Measurements from ENCODE around the gene SGCE. TPM values are rescaled to one million over a fixed set of nuclear protein-coding genes. Genes with fewer than 3 reads are reported as not detected.

The SGCE gene
- total and polyA plus RNA-seq, 2 donors (not counting 1 experiment from before 2014, with no cell fraction given), result 8.9 to 13.0 TPM

- H3K27me3 Mint-ChIP-seq, result peaks cover 2% of the 10 kb centered on the region
- H3K27me3 ChIP-seq (replicated peaks in 1 of 4; ENCODE audit: control extremely low read depth in 1 of 4, control insufficient read depth in 3 of 4, insufficient read depth in 4 of 4, low read length in 3 of 4), result no peaks in the 10 kb centered on the region
- no peak overlapping the region for H3K9ac ChIP-seq (ENCODE audit: low read length)
- CTCF ChIA-PET, result no interaction called here
- DNase-seq (no peak), ATAC-seq (ENCODE audit: low read depth) (no peak)
- H3K4me2 ChIP-seq (replicated peaks; ENCODE audit: low read depth, low read length, poor library complexity, severe bottlenecking), result no peak overlapping the region
- H3K4me1 ChIP-seq (ENCODE audit: control insufficient read depth in 2 of 2, insufficient read depth in 2 of 2, low read length in 2 of 2), result no peaks in the 10 kb centered on the region
- no peaks in the 10 kb centered on the region for H3K79me2 ChIP-seq (ENCODE audit: control insufficient read depth, insufficient read depth, low read length)
- H3K4me3 Mint-ChIP-seq, result no peak overlapping the region
- H3K4me3 ChIP-seq (ENCODE audit: control extremely low read depth in 1 of 5, extremely low read depth in 1 of 5, insufficient read depth in 1 of 5, low read depth in 2 of 5, low read length in 4 of 5), result no peak overlapping the region
- intact Hi-C loops (cut with micrococcal nuclease), result no loop called here
- H3K27ac ChIP-seq (ENCODE audit: low read length in 2 of 2), result no peak overlapping the region
- no peaks in the 10 kb centered on the region for H3K36me3 ChIP-seq (replicated peaks in 1 of 2; ENCODE audit: control extremely low read depth in 1 of 2, control insufficient read depth in 1 of 2, extremely low read depth in 1 of 2, insufficient read depth in 2 of 2, low read length in 1 of 2)
- TF ChIP-seq EZH2 (IDR thresholded peaks at IDR 0.05; ENCODE audit: borderline replicate concordance, insufficient read depth, low read depth, low read length, poor library complexity, severe bottlenecking) (no peak), CTCF (IDR thresholded peaks at IDR 0.05) (no peak)
- no peak overlapping the region for H2AFZ ChIP-seq (ENCODE audit: insufficient read depth, low read depth, low read length, poor library complexity, severe bottlenecking)
- H3K9me3 Mint-ChIP-seq (ENCODE audit: insufficient read depth), result peaks cover 1% of the 10 kb centered on the region
- peaks cover 0 to 6% (median 0%) of the 10 kb centered on the region in 3 donors for H3K9me3 ChIP-seq (ENCODE audit: control extremely low read depth in 1 of 3, control insufficient read depth in 2 of 3, insufficient read depth in 1 of 3, low read length in 2 of 3)
- POLR2A ChIA-PET, result no interaction called here
- 98% methylated on average over 22 of the region's 23 CpGs for WGBS (ENCODE audit: insufficient coverage)
- H3K27ac Mint-ChIP-seq, result no peak overlapping the region
- no peaks in the 10 kb centered on the region for H3K4me1 Mint-ChIP-seq
- H4K20me1 ChIP-seq (ENCODE audit: control insufficient read depth, insufficient read depth, low read length, poor library complexity, severe bottlenecking), result no peaks in the 10 kb centered on the region
These were observed 8.1 kb upstream of the SGCE start for GRCh38 chr7:94664023-94664422.

DNA sequence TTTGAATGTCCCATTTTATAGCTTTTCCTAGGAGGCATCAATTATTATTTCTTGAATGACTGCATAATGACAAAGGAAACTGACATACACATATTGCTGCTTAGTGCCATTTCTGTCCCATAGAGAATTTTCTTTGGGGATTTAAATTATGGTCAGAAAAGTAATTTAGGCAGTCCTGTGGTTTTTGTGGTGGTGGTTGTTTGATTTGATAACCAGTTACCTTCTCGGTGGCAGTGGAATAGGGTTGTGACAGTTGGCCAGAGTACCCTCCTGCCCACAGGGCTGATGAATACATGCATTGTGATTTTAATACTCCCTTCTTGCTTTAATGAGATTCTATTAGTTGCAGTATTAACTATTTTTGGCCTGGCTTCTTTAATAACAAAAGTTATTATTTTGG lies 6.6 kb upstream of the SGCE start:
- no peak for TF ChIP-seq CTCF (IDR thresholded peaks at IDR 0.05)
- no peak for TF ChIP-seq EZH2 (IDR thresholded peaks at IDR 0.05; ENCODE audit: borderline replicate concordance, insufficient read depth, low read depth, low read length, poor library complexity, severe bottlenecking)

More for the DNA sequence above, 6.6 kb upstream of the SGCE start:
- no peak overlapping the region for H3K9ac ChIP-seq (ENCODE audit: low read length)
- H4K20me1 ChIP-seq (ENCODE audit: control insufficient read depth, insufficient read depth, low read length, poor library complexity, severe bottlenecking), result no peaks in the 10 kb centered on the region
- H3K9me3 ChIP-seq (ENCODE audit: control extremely low read depth in 1 of 3, control insufficient read depth in 2 of 3, insufficient read depth in 1 of 3, low read length in 2 of 3), result peaks cover 0 to 14% (median 0%) of the 10 kb centered on the region in 3 donors
- H3K4me1 ChIP-seq (ENCODE audit: control insufficient read depth in 2 of 2, insufficient read depth in 2 of 2, low read length in 2 of 2), result no peaks in the 10 kb centered on the region
- ATAC-seq (ENCODE audit: low read depth) (no peak), DNase-seq (no peak)
- H2AFZ ChIP-seq (ENCODE audit: insufficient read depth, low read depth, low read length, poor library complexity, severe bottlenecking), result no peak overlapping the region
- H3K27ac ChIP-seq (ENCODE audit: low read length in 2 of 2), result no peak overlapping the region
- intact Hi-C loops (cut with micrococcal nuclease), result no loop called here
- Mint-ChIP-seq H3K27ac (no peak overlapping the region), H3K27me3 (no peaks in the 10 kb centered on the region), H3K4me1 (peaks cover 2% of the 10 kb centered on the region), H3K4me3 (no peak overlapping the region), H3K9me3 (ENCODE audit: insufficient read depth) (peaks cover 1% of the 10 kb centered on the region)
- no peak overlapping the region for H3K4me2 ChIP-seq (replicated peaks; ENCODE audit: low read depth, low read length, poor library complexity, severe bottlenecking)
- POLR2A ChIA-PET, result no interaction called here
- CTCF ChIA-PET, result no interaction called here
- no CpG with 5 or more reads among the region's 1 CpG for WGBS (ENCODE audit: insufficient coverage)
- no peaks in the 10 kb centered on the region for H3K79me2 ChIP-seq (ENCODE audit: control insufficient read depth, insufficient read depth, low read length)
- no peak overlapping the region for H3K4me3 ChIP-seq (ENCODE audit: control extremely low read depth in 1 of 5, extremely low read depth in 1 of 5, insufficient read depth in 1 of 5, low read depth in 2 of 5, low read length in 4 of 5)
- H3K27me3 ChIP-seq (replicated peaks in 1 of 4; ENCODE audit: control extremely low read depth in 1 of 4, control insufficient read depth in 3 of 4, insufficient read depth in 4 of 4, low read length in 3 of 4), result no peaks in the 10 kb centered on the region
- H3K36me3 ChIP-seq (replicated peaks in 1 of 2; ENCODE audit: control extremely low read depth in 1 of 2, control insufficient read depth in 1 of 2, extremely low read depth in 1 of 2, insufficient read depth in 2 of 2, low read length in 1 of 2), result no peaks in the 10 kb centered on the region
